ENCODE results near the gene MTMR8.
"Not testable (repeated sequence)": the region's sequence is repeated elsewhere in the genome, so short reads cannot be mapped to it uniquely, and the experiment has no call there.

MTMR8 gene

GRCh38 chrX:64394874-64395567 lies at the start of gene MTMR8:
Gene MTMR8, minus strand, starts transcription at chrX:64395452. Its CDS starts 89 bp downstream, at chrX:64395363.
- DNase-seq (ENCODE audit: low read depth in 2 of 2) = peak; percentile 44 to 59

- no peak for DNase-seq (ENCODE audit: low read depth in 2 of 2)
These were observed 44.3 kb upstream of the MTMR8 start for GRCh38 chrX:64439551-64439950.

DNA sequence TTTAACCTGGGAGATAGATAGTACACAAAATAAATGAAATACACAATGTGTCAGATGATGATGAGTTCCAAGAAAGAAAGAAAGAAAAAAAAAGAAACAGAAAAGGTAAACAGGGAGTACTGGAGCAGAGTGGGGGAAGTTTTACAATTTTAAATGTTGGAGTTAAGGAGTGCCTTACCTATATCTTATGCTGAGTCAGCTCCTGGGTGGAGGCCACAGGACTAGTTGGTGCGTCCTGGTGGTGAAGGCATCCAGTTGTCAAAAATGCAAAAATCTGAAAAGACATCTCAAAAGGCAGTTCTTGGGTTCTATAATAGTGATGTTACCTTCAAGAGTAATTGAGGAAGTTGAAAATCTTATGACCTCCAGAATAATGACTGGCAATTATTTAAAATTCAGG lies 42.4 kb upstream of the MTMR8 start:
- DNase-seq (ENCODE audit: low read depth in 2 of 2) = no peak

DNA sequence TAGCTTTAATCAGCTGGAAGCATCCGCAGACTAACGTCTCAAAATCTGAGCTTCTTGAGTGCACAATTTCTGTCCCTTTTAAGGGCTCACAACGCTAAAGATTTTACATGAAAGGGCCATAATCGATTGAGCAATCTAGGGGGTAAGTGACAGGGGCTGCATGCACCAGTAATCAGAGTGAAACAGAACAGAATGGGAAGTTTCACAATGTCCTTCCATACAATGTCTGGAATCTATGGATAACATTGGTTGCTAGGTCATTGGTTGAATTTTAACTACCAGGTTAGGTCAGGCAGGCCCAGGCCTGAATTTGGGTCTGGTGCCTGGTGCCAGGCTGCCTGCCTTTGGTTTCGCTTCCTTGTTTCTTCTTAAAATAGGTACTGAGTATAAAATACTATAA lies 42.0 kb upstream of the MTMR8 start:
- no peak for DNase-seq (ENCODE audit: low read depth in 2 of 2)

GRCh38 chrX:64428371-64428770 lies 33.1 kb upstream of the MTMR8 start:
- no peak for DNase-seq (ENCODE audit: low read depth in 2 of 2)

DNA sequence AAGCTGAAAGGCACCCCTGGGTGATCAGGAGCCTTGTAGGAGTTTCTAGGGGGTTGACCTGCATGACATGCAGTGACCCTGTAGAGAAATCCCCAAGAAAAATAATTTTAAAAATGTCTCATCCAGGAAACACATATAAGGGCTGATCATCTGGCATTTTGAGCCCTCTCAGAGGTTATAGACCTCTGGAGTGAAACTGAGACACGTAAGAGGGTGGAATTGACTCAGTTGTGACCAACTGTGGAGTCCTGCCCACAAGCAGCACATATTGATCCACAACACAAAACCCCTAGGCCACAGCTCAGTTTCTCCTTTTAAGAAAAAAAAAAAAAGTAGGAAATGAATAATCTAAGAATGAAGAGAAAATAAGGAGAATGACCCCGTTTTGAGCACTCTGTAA lies 32.5 kb upstream of the MTMR8 start:
- DNase-seq (ENCODE audit: low read depth in 2 of 2) = no peak

DNA sequence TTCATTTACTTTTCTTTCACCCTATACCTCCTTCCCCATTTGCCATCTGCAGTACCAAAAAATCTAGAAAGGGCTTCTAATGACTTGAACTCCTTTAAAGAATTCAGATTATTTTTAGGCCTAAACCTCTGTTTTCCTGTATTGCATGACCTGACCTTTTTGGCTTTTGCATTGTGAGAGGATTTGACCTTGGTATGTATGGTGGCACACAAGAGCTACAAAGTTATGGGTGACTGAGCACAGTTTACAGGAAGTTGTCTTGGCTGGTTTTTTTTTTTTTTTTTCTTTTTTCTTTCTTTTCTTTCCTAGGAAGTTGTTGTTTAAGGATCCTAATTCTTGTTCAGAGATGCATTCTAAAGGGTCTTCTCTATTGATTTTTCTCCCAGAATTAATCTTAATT lies 32.0 kb upstream of the MTMR8 start:
- DNase-seq (ENCODE audit: low read depth in 2 of 2) = no peak

- not testable (repeated sequence) for DNase-seq (ENCODE audit: low read depth in 2 of 2)
These were observed 14.5 kb upstream of the MTMR8 start for GRCh38 chrX:64409730-64410129.

- no peak for DNase-seq (ENCODE audit: low read depth in 2 of 2)
These were observed 2.8 kb upstream of the MTMR8 start for GRCh38 chrX:64398088-64398487.

DNA sequence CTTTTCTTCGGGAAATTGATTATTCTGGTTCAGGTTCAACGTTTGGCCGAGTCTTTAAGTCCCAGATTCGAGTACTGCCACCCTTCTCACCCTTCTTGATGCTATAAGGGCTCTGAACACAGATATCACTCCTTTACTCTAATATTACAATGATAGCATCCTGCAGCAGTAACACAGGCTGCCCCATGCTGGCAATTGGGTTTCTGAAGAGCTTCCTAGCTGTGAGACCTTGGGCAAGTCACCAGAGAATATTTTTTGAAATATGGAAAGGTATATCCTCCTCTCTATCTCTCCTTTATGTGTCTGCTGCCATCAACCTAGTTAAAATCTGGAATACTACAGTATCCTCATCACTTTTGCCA lies 297 bp upstream of the MTMR8 start:
- DNase-seq (ENCODE audit: low read depth in 2 of 2) = no peak

DNA sequence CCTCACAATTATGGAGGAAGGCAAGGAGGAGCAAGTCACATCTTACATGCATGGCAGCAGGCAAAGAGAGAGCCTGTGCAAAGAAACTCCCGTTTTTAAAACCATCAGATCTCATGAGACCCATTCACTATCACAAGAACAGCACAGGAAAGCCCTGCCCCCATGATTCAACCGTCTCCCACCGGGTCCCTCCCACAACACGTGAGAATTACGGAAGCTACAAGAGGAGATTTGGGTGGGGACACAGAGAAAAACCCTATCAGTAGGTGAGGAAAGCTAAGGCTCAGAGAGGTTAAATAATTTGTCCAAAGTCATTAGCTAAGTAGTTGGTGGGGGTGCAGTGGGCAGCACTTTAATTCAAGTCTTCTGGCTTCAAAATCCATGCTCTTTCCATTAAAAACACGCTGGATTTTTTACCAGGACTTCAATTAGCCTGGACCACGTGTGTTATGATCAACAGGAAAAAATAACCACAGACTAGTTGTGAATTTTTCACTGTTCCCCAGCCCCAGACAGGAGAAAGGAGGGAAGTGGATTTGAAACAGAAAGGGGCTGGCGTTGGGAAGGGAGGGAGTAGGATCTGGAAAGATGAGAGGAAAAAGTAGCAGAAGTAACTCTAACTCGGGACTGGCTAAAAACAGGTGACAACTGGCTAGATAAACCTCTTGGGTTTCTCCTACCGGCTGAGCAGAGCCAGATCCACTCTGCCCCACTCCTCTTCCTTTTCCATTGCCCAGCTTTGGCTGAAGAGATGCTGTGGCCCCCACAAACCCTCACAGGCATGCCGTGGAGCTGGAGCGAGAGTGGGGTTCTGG lies 986 bp downstream of the MTMR8 start:
- no peak for DNase-seq (ENCODE audit: low read depth in 2 of 2)

GRCh38 chrX:64389489-64389888 lies 5.8 kb downstream of the MTMR8 start:
- no peak for DNase-seq (ENCODE audit: low read depth in 2 of 2)

DNA sequence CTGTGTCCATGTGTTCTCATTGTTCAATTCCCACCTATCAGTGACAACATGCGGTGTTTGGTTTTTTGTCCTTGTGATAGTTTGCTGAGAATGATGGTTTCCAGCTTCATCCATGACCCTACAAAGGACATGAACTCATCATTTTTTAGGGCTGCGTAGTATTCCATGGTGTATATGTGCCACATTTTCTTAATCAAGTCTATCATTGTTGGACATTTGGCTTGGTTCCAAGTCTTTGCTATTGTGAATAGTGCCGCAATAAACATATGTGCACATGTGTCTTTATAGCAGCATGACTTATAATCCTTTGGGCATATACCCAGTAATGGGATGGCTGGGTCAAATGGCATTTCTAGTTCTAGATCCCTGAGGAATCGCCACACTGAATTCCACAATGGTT lies 14.5 kb downstream of the MTMR8 start:
- not testable (repeated sequence) for DNase-seq (ENCODE audit: low read depth in 2 of 2)

DNA sequence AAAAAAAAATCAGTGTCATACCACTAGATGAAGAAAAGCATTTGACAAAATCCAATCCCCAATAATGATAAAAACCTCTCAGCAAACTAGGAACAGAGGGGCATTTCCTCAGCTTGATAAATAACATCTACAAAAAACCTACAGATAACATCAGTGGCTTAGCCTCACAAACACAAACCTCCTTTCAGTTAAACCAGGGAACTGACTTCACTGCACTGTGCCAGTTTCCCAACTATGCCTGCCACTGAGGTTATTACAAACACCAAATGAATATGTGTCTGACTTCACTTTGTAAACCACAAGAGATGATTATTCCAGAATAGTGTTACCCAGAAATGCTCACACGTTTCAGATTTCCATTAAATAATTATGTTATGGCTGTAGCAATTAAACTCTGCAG lies 15.3 kb downstream of the MTMR8 start:
- DNase-seq (ENCODE audit: low read depth in 2 of 2) = no peak

- DNase-seq (ENCODE audit: low read depth in 2 of 2) = no peak
These were observed 17.5 kb downstream of the MTMR8 start for GRCh38 chrX:64377753-64378152.

DNA sequence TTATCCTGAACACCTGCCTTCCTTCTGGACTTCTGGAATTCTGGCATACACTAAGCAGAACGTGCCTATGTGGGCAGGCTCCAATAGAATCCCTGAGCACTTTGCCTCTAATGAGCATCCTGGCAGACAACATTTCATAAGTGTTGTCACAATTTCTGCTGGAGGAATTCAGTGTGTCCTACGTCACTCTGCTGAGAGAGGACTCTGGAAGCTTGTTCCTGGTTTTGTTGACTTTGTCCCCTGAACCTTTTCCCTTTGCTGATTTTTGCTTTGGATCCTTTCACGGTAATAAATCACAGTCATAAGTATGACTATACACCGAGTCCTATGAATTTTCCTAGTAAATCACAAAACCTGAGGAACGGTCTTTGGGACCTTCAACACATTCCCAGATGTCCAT lies 43.2 kb downstream of the MTMR8 start:
- DNase-seq (ENCODE audit: low read depth in 2 of 2) = no peak

DNA sequence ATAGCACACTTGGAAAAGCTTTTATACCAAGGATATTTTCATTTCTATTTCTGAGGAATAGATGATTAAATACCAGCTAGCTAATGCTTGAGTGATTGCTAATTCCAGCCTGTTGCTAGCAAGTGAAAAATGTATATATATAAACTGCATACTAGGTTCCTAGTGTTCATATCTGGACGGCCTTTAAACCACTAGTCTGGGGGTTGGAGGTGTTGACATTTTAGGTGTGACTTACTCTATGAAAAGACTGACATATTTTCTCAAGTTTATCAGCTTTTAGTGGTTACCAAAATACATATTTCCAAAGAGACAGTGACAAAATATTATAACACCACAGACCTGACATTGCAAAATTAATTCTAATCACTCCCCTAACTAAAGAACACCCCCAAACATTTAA lies 44.7 kb downstream of the MTMR8 start:
- no peak for DNase-seq (ENCODE audit: low read depth in 2 of 2)

- no peak for DNase-seq (ENCODE audit: low read depth in 2 of 2)
These were observed 45.2 kb downstream of the MTMR8 start for GRCh38 chrX:64350047-64350446.

GRCh38 chrX:64342811-64343210 lies 52.4 kb downstream of the MTMR8 start:
- DNase-seq (ENCODE audit: low read depth in 2 of 2) = no peak

GRCh38 chrX:64338296-64338695 lies 57.0 kb downstream of the MTMR8 start:
- DNase-seq (ENCODE audit: low read depth in 2 of 2) = no peak

DNA sequence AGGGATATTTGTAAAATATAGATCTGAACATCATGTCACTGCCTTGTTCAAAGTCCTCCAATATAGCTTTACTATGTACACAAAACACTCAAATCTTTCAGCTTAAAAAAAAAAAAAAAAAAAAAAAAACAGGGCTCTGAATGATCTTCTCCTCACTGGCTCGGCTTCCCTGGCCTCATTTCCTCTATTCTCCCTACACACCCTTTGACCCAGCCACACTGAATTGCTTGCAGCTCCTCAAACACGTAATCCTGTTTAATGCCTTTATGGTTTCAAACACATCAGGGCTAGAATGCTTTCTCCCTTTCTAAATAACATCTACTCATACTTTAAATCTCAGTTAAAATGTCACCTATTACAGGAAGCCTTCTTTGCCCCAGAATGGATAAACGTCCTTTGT lies 60.8 kb downstream of the MTMR8 start:
- DNase-seq (ENCODE audit: low read depth in 2 of 2) = no peak

DNA sequence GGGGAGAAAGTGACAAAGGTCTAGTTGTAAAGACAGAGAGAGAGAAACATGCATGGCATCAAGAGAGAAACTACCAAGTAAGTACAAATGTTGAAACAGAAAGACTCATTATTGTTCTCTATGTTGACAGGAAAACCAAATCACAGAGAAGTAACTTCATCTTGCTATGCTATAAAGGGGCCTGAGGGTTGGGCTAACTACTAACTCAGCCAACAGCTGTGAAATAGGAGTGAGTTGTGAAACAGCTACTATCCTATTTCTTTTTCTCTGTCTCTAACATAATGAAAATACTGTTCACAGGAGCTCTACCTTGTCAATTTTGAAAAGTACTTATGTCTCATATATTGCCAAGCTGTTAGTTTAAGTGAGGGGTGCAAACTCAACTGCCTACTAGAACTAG lies 65.0 kb downstream of the MTMR8 start:
- DNase-seq (ENCODE audit: low read depth in 2 of 2) = no peak

DNA sequence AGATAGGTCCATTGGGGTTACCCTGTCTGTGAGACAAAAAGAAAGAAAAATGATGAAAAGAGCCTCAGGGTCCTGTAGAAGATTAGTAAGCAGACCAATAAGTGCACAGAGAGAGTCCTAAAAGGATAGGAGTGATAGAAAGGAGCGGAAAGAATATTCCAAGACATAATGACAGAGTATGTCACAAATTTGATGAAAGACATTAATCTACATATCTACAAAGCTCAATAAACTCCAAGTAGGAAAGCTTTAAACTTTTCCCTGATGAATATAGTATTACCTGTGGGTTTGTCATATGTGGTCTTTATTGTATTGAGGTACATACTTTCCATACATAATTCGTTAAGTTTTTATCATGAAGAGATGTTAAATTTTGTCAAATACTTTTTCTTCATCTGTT lies 73.7 kb downstream of the MTMR8 start:
- no peak for DNase-seq (ENCODE audit: low read depth in 2 of 2)

GRCh38 chrX:64313624-64314023 lies 81.6 kb downstream of the MTMR8 start:
- DNase-seq (ENCODE audit: low read depth in 2 of 2) = no peak

Data from activated CD8-positive, alpha-beta memory T cell treated with anti-CD3 and anti-CD28 coated beads for 4 hours (primary cell).